ENCODE results near the gene MAN1A2. TPM values are rescaled to one million over a fixed set of nuclear protein-coding genes. Genes with fewer than 3 reads are reported as not detected.

Gene MAN1A2
- total and polyA plus RNA-seq, 9 of the 15 experiments (the other 6 are each of a cell fraction or from before 2014, with no cell fraction given): 4.2 to 38.4 (median 18.7) TPM

- CTCF ChIA-PET (ENCODE audit: low intra/inter-chr PET ratio): no interaction called here
- peak overlapping the region; percentile 14; the same call in 1 of the 3 replicates for H3K27ac ChIP-seq (ENCODE audit: extremely low read depth, low read depth, low read length)
- BruUV-seq (replicated peaks): no TSS peak
- H2AFZ ChIP-seq (ENCODE audit: low read depth, low read length): no peak overlapping the region
- POLR2A ChIA-PET: interaction anchor here (1.9 kb wide), 1 partner anchor 13 kb away, joined by 6 read pairs; no protein-coding TSS in a partner anchor
- in situ Hi-C loops (cut with MboI) (no loop called here), intact Hi-C loops (cut with micrococcal nuclease) (no loop called here)
- DNase-seq (ENCODE audit: extremely low read depth in 1 of 4, low spot score in 3 of 4) (no peak), FAIRE-seq (no peak), ATAC-seq (no peak)
- 0 out of 2 replicates have a peak, but pooled peaks cover 4% of the 10 kb centered on the region for H4K20me1 ChIP-seq (replicated peaks; ENCODE audit: control insufficient read depth, insufficient read depth, low read length)
- no peak overlapping the region for H3K4me2 ChIP-seq (ENCODE audit: insufficient read depth, low read length)
- H3K4me1 ChIP-seq (replicated peaks in 1 of 2; ENCODE audit: control insufficient read depth in 2 of 2, insufficient read depth in 2 of 2, low read length in 2 of 2): peaks cover 0 to 13% of the 10 kb centered on the region in 2 experiments; a peak in 2 of 5 replicates
- peaks cover 5% of the 10 kb centered on the region for H3K9me3 ChIP-seq (replicated peaks; ENCODE audit: control insufficient read depth, insufficient read depth, low read depth, low read length)
- no peaks in the 10 kb centered on the region for H3K9me1 ChIP-seq (ENCODE audit: control insufficient read depth, insufficient read depth, low read length)
- no peak overlapping the region for H3K9ac ChIP-seq (ENCODE audit: insufficient read depth in 1 of 2, low read depth in 2 of 2, low read length in 2 of 2)
- peaks cover 54% of the 10 kb centered on the region for H3K79me2 ChIP-seq (ENCODE audit: control insufficient read depth, insufficient read depth, low read length)
- H3K4me3 ChIP-seq: no peak overlapping the region
- peaks cover 31% of the 10 kb centered on the region; the same call in 2 of the 3 replicates for H3K36me3 ChIP-seq (ENCODE audit: control insufficient read depth, insufficient read depth, low read length)
- no peaks in the 10 kb centered on the region for H3K27me3 ChIP-seq (ENCODE audit: control insufficient read depth in 2 of 2, insufficient read depth in 2 of 2, low read length in 2 of 2)
- TF ChIP-seq RBM39 (optimal IDR thresholded peaks at IDR 0.05; ENCODE audit: low read depth, low read length) (no peak), ARID1B (IDR thresholded peaks at IDR 0.05) (peak; percentile 46; the same call in 1 of the 2 replicates), LEF1 (IDR thresholded peaks at IDR 0.05) (no peak), CBFA2T3 (IDR thresholded peaks at IDR 0.05) (peak; percentile 71), PREB (CRISPR knock-in tag; IDR thresholded peaks at IDR 0.05) (no peak), ZNF512 (tag; IDR thresholded peaks at IDR 0.05) (0 out of 2 replicates have a peak, but pooled peaks have one; percentile 15), NCOR1 (IDR thresholded peaks at IDR 0.05) (no peak), ESRRB (CRISPR knock-in tag; IDR thresholded peaks at IDR 0.05; ENCODE audit: borderline replicate concordance) (no peak), DACH1 (IDR thresholded peaks at IDR 0.05; ENCODE audit: partially characterized antibody) (no peak), CBX2 (IDR thresholded peaks at IDR 0.05; ENCODE audit: insufficient read depth, low read length, poor library complexity, severe bottlenecking) (no peak), TRIM24 (IDR thresholded peaks at IDR 0.05) (peak; percentile 26 to 38; a peak in 2 of 4 replicates), U2AF1 (optimal IDR thresholded peaks at IDR 0.05; ENCODE audit: low read depth, low read length) (no peak), TAL1 (IDR thresholded peaks at IDR 0.05) (peak; percentile 30; the same call in 1 of the 2 replicates), POLR2AphosphoS5 (IDR thresholded peaks at IDR 0.05; ENCODE audit: control insufficient read depth, insufficient read depth, low read depth, low read length) (no peak), PRPF4 (IDR thresholded peaks at IDR 0.05; ENCODE audit: insufficient read depth, low read depth, low read length, poor library complexity, severe bottlenecking) (no peak), SMARCA4 (IDR thresholded peaks at IDR 0.05) (0 out of 2 replicates have a peak, but pooled peaks have one; percentile 19), CBFA2T2 (conservative IDR thresholded peaks at IDR 0.05) (peak; percentile 53; the same call in 1 of the 2 replicates), CCNT2 (IDR thresholded peaks at IDR 0.05; ENCODE audit: borderline replicate concordance, extremely low read depth, insufficient read length, low read depth, low read length) (no peak), NFIC (IDR thresholded peaks at IDR 0.05) (0 out of 2 replicates have a peak, but pooled peaks have one; percentile 8), CHAMP1 (IDR thresholded peaks at IDR 0.05) (no peak)
Observed at GRCh38 chr1:117401761-117402160, 34.5 kb downstream of the MAN1A2 start.

Measured in K562 (cell line).